ENCODE measurements around the gene MED10.

- TF ChIP-seq CTCF (conservative IDR thresholded peaks at IDR 0.05) = no peak
- no peak for TF ChIP-seq EZH2 (IDR thresholded peaks at IDR 0.05; ENCODE audit: low read depth)
Observed at GRCh38 chr5:6347673-6348072, 30.7 kb downstream of the MED10 start.

Measured in PC-9 (cell line).